NCI-H446 (cell line): ENCODE measurements around the gene PDAP1.
"Not testable (repeated sequence)": the region's sequence is repeated elsewhere in the genome, so short reads cannot be mapped to it uniquely, and the experiment has no call there.

ENCODE experiments used
- DNase-seq, 2 experiments: peaks; one replicate each; lab custom pipeline; 2025; lab: John Stamatoyannopoulos, UW

PDAP1 gene, protein sequence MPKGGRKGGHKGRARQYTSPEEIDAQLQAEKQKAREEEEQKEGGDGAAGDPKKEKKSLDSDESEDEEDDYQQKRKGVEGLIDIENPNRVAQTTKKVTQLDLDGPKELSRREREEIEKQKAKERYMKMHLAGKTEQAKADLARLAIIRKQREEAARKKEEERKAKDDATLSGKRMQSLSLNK

DNA sequence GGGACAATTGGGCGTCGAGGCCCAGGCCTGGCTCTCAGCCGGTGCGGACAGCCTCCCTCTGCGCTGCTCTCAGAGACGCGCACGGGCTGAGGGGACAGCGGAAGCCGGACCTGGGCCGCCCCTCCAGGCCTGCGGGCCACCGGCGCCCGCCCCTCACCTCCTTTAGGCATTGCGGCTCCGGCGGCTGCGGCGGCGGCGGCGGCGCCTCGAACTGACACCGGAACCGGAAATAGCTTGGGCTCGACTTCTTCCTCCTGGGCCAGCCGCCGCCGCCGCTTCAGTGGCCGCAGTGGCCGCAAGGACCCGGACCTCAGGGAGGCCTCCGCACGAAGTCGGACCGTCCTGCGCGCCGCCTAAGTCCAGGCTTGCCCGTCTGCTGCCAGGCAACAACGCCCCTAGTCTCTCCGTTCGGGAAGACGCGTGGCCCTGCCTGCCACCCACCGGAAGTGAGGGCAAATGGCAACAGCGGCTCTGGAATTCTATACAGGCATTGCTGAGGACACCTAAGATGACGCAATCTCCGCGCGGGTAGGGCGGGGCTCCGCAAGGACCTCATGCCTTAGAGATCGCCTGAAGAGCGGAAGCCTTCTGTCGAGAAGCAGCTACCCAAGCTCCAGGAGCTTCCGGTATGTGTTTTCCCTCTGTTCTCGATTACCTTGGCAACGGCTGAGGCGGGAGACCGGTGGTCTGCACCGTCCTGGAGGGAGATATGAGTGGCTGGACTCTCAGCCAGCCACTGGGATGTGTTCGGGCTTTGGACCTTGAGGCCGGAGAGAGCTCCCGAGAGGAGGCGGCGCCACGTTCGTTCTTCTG is at the start of gene PDAP1, which contains the start of gene BUD31:
Gene PDAP1 (minus strand): TSS at position 219 of the 813 bp plus-strand sequence. CDS start 49 bp downstream, at position 170.
Gene BUD31 (plus strand): TSS at position 591 of the 813 bp plus-strand sequence. CDS start 2,124 bp downstream, outside the sequence.
- DNase-seq = peak; percentile 45 to 91

DNA sequence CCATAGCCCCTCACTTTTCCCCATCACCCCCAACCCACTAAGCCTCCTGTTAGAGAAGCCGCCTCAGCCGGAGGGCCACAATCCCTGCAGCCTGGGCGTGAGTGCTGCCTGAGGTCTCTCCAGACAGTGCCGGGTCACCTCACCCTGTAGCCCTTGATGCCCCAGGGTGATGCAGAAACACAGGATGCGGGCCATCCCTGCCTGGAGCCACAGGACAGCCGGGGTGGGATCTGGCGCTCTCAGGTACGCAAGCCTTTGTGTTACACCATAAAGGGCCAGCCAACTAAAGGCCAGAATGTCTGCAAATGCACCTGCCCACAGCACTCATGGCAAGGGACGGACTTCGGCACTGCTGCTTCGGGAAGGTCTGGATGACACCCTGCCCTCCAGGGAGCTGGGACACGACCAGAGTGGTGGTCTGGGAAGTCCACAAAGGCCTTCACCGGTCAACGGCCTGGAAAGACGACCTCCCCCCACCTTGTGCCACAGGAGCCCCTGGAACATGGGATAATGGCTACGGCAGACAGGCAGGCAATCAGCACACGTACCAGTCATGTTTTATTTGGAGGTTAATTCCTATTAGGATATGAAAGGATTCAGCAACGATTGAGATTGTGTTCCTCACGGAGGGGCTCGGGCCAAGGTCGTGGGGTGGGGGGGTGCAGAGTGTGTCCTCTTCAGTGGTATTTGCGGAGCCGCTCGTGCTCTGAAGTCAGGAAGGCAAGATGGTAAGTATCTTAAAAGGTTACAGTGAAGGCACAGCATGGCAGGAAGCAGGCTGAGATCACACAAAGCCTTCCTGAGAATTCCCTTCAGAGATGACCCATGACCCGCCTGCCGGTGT is 49.5 kb upstream of the PDAP1 start:
- no peak for DNase-seq

DNA sequence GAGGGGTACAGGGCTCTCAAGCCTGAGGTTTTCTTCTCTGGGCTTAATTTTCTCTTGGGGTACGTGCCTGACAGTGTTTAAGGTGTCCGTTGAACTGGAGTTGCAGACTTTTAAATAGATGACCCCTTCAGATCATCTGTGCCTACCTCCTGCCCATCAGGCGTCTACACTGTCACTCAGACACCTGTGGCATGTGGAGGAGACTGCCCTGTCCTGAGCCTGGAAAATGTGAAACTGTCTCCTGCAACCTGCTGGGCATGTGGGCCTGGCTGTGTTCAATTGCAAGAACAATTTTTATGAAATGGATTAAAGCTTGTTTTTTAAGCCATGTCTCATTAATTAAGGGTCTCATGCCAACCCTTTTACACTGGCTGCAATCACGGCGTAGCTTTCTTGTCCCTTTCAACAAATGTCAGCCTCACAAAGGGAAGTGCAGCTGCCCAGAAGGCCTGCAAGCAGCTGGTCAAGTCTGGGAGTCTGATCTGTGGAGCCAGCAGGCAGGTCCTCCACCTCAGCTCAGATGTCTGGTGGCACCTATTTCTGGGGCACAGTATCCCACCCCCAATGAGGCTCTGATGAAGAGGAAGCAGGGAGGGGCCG is 48.8 kb upstream of the PDAP1 start:
- no peak for DNase-seq

DNA sequence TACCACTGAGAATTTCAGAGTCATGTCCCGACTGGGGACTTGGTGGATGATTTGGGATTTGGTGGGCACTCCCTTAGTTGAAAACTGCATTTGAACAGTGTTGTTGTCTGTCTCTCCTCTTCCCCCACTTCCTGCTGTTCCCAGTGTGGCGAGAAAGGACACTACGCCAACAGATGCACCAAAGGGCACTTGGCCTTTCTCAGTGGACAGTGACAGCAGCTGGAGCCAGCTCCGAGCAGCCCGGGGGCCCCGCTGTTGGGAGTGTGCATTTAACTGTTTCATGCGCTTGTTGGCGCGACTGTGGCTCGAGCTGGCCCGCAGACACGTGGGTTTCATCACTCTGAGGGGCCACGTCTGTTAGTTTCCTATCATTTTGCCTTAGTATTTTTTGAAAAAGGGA is 47.9 kb upstream of the PDAP1 start:
- no peak for DNase-seq

DNA sequence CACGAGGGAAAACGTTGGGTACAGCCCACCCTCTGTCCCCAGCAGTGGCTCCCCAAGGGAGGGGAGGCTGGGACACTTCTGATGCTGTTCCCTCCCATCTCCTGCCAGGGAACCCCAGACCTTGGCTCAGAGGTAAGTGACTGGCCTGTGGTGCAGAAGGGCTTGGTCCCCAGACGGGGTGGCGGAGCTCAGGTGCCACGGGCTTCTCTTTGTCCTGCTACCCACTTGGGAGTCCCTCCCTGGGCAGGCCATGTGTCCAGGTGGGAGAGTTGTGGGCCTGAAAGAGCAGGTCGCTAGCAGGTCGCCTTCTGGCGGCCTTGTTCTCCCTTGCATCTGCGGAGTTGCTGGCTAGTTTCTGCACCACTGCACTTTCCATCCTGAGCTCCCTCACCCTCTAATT is 47.5 kb upstream of the PDAP1 start:
- no peak for DNase-seq

- no peak for DNase-seq
Observed at GRCh38 chr7:99453105-99453504, 44.7 kb upstream of the PDAP1 start.

- DNase-seq = no peak
Observed at GRCh38 chr7:99452541-99452940, 44.1 kb upstream of the PDAP1 start.

DNA sequence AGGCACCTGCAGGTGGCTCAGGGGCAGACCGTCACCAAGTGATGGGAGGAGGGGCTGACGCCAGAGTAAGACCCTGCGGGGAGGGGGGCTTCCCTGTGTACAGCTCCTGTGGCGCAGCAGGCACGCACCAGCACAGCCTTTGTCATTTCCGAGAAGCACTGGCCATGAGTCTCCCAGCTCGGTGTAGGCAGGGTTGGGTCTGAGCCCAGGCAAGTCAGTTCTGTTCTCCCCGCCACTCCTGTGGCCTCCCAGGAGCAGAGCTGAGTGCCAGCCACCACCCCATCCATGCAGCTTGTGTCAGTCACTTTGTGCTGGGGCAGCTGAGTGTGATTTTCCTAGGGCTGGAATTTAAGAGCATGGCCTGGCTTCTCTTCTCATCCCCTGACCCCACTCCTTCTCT is 43.5 kb upstream of the PDAP1 start:
- DNase-seq = no peak

DNA sequence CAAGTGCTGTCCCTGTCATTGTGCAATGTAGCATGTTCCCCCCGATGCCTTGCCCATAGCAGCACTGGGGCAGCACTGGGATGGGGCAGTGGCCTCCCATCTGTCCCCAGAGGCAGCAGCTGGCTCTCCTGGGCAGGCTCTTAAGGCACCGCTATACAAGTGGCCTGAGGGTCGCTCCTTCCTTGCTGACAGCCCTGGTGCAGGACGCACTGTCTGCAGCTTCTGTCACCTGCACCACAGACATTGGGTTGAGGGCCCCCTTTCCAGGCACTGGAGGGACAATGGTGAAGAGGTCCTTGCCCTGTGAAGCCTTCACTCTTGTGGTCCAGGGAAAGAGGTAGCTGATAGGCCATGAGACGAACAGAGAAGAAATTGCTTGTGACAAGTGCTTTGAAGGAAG is 40.9 kb upstream of the PDAP1 start:
- no peak for DNase-seq

GRCh38 chr7:99448855-99449254 is 40.5 kb upstream of the PDAP1 start:
- no peak for DNase-seq

GRCh38 chr7:99447943-99448342 is 39.5 kb upstream of the PDAP1 start:
- DNase-seq = no peak

GRCh38 chr7:99446096-99446495 is 37.7 kb upstream of the PDAP1 start:
- DNase-seq = no peak

DNA sequence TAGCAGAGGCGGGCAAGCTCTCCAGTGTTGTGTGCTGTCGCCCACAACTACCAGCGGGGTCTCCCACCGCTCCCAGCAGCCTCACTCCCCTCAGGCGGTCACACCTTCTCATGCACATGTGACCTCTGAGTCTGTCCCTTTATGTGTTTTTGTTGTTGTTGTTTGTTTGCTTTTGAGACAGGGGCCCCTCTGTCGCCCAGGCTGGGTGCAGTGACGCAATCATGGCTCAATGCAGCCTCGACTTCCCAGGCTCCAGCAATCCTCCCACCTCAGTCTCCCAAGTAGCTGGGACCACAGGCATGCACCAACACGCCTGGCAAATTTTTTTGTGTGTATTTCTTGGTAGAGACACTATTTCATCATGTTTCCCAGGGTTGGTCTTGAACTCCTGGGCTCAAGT is 31.8 kb upstream of the PDAP1 start:
- DNase-seq = no peak

DNA sequence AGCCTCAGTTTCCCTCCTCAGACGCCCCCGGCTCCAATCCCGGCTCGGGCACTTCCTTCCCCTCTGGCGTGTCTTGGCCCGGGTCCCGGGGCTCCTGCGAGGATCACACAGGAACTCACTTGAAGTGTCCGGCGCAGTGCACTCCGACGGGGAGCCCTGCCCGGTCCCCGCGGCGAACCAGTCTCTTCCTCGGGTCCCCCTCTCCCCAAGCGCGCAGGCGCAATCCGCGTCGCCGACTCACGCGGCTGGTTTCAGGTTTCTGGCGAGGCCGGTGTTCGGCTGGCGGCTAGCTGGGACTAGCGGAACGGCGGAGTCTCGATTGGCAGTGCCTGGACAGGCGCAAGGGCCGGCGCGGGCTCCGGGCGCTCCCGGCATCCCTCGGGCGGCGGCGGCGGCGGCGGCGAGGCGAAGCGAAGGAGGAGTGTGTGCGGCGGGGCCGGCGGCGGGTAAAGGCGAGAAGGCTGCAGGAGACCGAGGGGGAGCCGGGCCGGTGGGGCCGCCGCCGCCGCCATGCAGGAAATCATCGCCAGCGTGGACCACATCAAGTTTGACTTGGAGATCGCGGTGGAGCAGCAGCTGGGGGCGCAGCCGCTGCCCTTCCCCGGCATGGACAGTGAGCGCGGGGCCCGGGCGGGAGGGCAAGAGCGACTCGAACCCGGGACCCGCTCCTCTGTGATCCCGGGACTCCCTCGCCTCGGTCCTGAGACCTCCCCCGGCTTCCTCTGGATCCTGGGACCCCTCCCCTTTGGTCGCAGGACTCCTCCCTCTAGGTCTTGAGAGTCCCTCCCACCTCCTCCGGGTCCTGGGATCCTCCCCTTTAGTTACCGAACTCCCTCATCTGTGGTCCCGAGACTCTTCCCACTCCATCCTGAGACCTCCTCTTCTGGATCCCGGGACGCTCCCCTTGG is 30.4 kb upstream of the PDAP1 start, which contains the start of the genes CPSF4 and PTCD1:
Gene CPSF4 (plus strand): TSS at position 371 of the 908 bp plus-strand sequence. CDS start 140 bp downstream, at position 511.
Gene PTCD1 (minus strand): TSS at position 226 of the 908 bp plus-strand sequence. CDS start 3,556 bp downstream, outside the sequence.
- peak; percentile 81 to 92 for DNase-seq

GRCh38 chr7:99437946-99438572 is 29.7 kb upstream of the PDAP1 start:
- no peak for DNase-seq

DNA sequence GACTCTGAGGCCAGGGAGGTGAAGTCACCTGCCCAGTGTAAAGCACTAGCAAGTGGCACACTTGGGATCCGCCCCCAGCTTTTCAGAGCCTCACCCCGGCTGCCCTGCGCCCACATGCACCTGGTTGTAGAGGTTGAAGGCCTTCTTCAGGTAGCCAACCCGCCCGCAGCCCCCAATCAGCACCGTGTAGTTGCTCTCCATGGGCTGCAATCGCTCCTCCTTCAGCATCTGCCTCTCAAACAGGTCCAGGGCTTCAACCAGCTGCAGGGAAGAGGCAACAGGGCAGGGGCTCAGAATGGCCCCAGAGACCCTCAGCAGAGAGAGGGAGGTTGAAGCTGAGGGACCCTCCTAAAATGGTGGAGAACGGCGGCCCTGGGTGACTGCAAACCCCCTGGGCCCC is 24.8 kb upstream of the PDAP1 start:
- no peak for DNase-seq

DNA sequence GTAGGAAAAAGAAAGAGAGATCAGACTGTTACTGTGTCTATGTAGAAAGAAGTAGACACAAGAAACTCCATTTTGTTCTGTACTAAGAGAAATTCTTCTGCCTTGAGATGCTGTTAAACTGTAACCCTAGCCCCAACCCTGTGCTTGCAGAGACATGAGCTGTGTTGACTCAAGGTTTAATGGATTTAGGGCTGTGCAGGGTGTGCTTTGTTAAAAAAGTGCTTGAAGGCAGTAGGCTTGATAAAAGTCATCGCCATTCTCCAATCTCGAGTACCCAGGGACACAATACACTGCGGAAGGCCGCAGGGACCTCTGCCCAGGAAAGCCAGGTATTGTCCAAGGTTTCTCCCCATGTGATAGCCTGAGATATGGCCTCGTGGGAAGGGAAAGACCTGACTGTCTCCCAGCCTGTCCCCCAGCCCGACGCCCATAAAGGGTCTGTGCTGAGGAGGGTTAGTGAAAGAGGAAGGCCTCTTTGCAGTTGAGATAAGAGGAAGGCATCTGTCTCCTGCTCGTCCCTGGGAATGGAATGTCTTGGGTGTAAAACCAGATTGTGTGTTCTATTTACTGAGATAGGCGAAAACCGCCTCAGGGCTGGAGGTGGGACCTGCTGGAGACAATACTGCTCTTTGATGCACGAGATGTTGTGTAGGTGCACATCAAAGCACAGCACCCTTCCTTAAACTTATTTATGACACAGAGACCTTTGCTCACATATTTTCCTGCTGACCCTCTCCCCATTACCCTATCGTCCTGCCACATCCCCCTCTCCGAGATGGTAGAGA is 23.6 kb upstream of the PDAP1 start:
- not testable (repeated sequence) for DNase-seq

DNA sequence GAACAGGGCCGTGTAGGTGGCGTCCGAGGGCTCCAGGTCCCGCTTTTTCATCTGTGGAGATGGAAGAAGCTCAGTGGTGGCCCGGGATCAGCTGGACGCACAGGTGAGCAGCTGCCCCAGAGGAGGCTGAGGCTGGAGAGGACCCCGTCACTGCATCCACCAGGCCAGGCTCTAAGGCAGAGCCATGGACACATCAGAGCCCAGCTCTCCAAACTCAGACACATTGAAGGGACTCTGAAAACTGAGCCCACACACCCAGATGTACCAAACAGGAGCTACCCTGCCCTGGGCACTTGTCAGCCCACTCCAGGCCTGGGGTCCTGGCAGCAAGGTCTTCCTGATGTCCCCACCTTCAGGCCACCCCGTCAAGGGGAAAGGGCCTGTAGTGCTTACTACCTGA is 21.4 kb upstream of the PDAP1 start:
- no peak for DNase-seq

- DNase-seq = no peak
Observed at GRCh38 chr7:99428972-99429566, 20.7 kb upstream of the PDAP1 start.
